ENCODE data around the gene COL26A1. TPM values are rescaled to one million over a fixed set of nuclear protein-coding genes. Genes with fewer than 3 reads are reported as not detected.

COL26A1 gene
- total RNA-seq, 6 donors from 2014 or later: 0.20 to 1.0 (median 0.30) TPM; not detected in 2

DNA sequence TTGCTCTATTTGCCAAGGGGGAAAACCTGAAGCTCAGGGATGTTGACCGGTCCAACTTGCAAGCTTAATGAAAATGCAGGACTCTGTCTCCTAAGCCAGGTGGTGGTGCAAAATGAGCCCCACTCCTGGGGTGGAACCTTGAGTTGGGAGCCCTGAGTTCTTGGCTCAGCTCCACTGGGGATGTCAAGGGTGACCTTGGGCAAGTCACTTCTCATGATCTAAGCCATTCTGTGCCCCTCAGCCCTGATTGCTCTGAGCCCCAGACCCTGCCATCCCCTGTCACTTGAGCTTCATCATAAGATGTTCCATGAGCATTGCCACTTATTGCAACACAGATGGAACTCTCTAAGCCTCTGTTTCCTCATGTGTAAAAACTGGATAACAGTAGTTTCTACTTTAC lies 232.6 kb downstream of the COL26A1 start:
- H3K9me3 ChIP-seq: no peaks in the 10 kb centered on the region
- H3K4me1 ChIP-seq: peaks cover 0 to 8% (median 4%) of the 10 kb centered on the region in 4 donors
- ATAC-seq (ENCODE audit: low FRiP score in 2 of 2) (no peak), DNase-seq (no peak)
- TF ChIP-seq, protein P1, sequence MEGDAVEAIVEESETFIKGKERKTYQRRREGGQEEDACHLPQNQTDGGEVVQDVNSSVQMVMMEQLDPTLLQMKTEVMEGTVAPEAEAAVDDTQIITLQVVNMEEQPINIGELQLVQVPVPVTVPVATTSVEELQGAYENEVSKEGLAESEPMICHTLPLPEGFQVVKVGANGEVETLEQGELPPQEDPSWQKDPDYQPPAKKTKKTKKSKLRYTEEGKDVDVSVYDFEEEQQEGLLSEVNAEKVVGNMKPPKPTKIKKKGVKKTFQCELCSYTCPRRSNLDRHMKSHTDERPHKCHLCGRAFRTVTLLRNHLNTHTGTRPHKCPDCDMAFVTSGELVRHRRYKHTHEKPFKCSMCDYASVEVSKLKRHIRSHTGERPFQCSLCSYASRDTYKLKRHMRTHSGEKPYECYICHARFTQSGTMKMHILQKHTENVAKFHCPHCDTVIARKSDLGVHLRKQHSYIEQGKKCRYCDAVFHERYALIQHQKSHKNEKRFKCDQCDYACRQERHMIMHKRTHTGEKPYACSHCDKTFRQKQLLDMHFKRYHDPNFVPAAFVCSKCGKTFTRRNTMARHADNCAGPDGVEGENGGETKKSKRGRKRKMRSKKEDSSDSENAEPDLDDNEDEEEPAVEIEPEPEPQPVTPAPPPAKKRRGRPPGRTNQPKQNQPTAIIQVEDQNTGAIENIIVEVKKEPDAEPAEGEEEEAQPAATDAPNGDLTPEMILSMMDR (IDR thresholded peaks at IDR 0.05): no peak
- TF ChIP-seq POLR2AphosphoS5 (IDR thresholded peaks at IDR 0.05) (no peak), EP300 (IDR thresholded peaks at IDR 0.05) (no peak), POLR2A (IDR thresholded peaks at IDR 0.05) (no peak)
- H3K27ac ChIP-seq: no peak overlapping the region
- no peaks in the 10 kb centered on the region for H3K36me3 ChIP-seq
- H3K27me3 ChIP-seq: no peaks in the 10 kb centered on the region
- no peak overlapping the region for H3K4me3 ChIP-seq
- WGBS, 2 donors: 92 to 100% methylated on average over 1 of the region's 1 CpG

DNA sequence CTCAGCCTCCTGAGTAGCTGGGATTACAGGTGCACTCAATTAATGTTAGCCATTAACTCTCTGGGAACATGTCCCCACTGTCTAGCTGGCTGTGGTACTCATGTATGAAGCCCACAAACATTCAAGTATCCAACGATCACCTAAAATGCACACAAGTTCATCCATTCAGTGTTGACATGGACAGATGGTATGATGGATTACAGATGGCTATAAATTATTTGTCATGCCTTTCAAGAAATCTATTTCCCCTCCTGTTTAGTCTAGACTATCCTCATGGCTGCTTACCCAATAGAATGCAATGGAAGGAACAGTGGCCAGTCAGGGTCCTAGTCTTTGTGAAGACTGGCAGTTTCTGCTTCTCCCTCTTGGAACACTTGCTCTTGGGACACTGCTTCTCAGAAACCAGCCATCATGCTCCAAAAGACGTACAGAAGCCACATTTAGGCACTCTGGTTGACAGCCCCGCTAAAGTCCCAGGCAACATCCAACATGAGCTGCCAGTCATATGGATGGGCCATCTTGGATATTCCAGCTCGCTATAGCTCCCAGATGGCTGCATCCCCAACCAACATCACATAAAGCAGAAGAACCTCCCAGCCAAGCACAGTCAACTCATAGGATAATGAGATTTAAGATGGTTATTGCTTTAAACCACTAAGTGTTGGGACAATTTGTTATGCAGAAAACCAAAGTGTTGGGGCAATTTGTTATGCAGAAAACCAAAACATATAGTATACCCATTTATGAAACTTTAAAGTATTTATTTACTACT lies 233.3 kb downstream of the COL26A1 start:
- peaks cover 0 to 8% (median 4%) of the 10 kb centered on the region in 4 donors for H3K4me1 ChIP-seq
- ATAC-seq (ENCODE audit: low FRiP score in 2 of 2): no peak
- no peak overlapping the region for H3K27ac ChIP-seq
- H3K9me3 ChIP-seq: no peaks in the 10 kb centered on the region
- TF ChIP-seq POLR2A (IDR thresholded peaks at IDR 0.05): no peak
- TF ChIP-seq, protein P1 (IDR thresholded peaks at IDR 0.05): no peak
- no peak for TF ChIP-seq EP300 (IDR thresholded peaks at IDR 0.05)
- no peak for TF ChIP-seq POLR2AphosphoS5 (IDR thresholded peaks at IDR 0.05)
- WGBS, 2 donors: 90 to 91% methylated on average over 4 of the region's 4 CpGs
- H3K36me3 ChIP-seq: no peaks in the 10 kb centered on the region
- H3K4me3 ChIP-seq: no peak overlapping the region
- H3K27me3 ChIP-seq: no peaks in the 10 kb centered on the region
- DNase-seq: no peak

DNA sequence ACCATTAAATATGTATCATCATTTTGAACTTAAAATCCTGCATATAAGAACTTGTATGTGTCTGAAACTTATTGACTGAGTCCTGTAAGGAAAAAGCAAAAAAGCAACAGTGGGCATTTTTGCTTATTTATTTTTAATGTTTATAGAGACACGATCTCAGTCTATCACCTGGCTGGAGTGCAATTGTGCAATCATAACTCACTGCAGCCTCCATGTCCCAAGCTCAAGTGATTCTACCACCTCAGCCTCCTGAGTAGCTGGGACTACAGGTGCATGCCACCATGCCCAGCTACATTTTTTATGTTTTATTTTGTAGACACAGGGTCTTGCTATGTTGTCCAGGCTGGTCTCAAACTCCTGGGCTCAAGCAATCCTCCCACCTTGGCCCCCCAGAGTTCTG lies 234.2 kb downstream of the COL26A1 start:
- no peak for DNase-seq
- 59 to 78% methylated on average over 1 of the region's 1 CpG for WGBS, 2 donors
- TF ChIP-seq, protein P1 (IDR thresholded peaks at IDR 0.05): no peak
- no peak for TF ChIP-seq POLR2A (IDR thresholded peaks at IDR 0.05)
- TF ChIP-seq POLR2AphosphoS5 (IDR thresholded peaks at IDR 0.05): no peak
- TF ChIP-seq EP300 (IDR thresholded peaks at IDR 0.05): no peak
- ATAC-seq (ENCODE audit: low FRiP score in 2 of 2): no peak
- Histone ChIP-seq H3K9me3 (no peaks in the 10 kb centered on the region), H3K27me3 (no peaks in the 10 kb centered on the region), H3K4me3 (no peak overlapping the region), H3K36me3 (no peaks in the 10 kb centered on the region), H3K4me1 (peaks cover 0 to 8% (median 4%) of the 10 kb centered on the region in 4 donors), H3K27ac (no peak overlapping the region)

DNA sequence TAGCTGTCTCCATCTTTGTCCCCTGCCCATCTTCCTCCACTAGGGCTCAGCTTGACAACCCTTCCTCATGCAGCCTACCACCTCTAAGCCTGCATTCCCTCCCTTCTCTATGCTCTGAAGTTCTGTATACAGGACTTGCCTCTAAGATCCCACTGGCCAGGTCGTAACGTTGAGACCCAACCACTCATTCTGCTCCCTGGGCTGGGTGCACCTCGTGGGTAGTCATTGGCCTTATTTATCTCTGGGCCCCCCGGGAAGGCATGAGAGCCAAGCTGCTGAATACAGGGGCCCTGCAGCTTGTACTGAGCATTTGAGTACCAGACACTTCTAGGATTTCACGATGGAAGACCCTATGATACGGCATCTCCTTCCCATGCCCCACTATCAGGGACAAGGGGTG lies 235.3 kb downstream of the COL26A1 start:
- no peak for DNase-seq
- Histone ChIP-seq H3K9me3 (no peaks in the 10 kb centered on the region), H3K4me3 (no peak overlapping the region), H3K36me3 (no peaks in the 10 kb centered on the region), H3K27me3 (no peaks in the 10 kb centered on the region), H3K4me1 (peaks cover 4 to 13% (median 9%) of the 10 kb centered on the region in 4 donors), H3K27ac (no peak overlapping the region)
- ATAC-seq (ENCODE audit: low FRiP score in 2 of 2): no peak
- 74 to 79% methylated on average over 6 of the region's 6 CpGs for WGBS, 2 donors
- TF ChIP-seq EP300 (IDR thresholded peaks at IDR 0.05): no peak
- TF ChIP-seq, protein P1 (IDR thresholded peaks at IDR 0.05): no peak
- TF ChIP-seq POLR2AphosphoS5 (IDR thresholded peaks at IDR 0.05): no peak
- TF ChIP-seq POLR2A (IDR thresholded peaks at IDR 0.05): no peak
